Tongue (tissue), 2 donors: ENCODE data around the gene GLMP. TPM values are rescaled to one million over a fixed set of nuclear protein-coding genes. Genes with fewer than 3 reads are reported as not detected.
A peak's percentile ranks its signal among the peaks of the same experiment; 100 is the strongest.

ENCODE experiments used
- DNase-seq: peaks from one replicate; pipeline ENCODE4 v3.0.0-alpha.2; 2015
- total RNA-seq: library from RNA; depleted of rRNA; stranded (reverse); fragments of >200 nt; gene quantifications from one replicate; pipeline ENCODE4 v1.2.3, GENCODE V29; 2014

Gene GLMP
- total RNA-seq, 1 donor from 2014 or later, result 13.1 TPM

GRCh38 chr1:156285437-156285836 lies 10.0 kb downstream of the GLMP start:
- no peak for DNase-seq

DNA sequence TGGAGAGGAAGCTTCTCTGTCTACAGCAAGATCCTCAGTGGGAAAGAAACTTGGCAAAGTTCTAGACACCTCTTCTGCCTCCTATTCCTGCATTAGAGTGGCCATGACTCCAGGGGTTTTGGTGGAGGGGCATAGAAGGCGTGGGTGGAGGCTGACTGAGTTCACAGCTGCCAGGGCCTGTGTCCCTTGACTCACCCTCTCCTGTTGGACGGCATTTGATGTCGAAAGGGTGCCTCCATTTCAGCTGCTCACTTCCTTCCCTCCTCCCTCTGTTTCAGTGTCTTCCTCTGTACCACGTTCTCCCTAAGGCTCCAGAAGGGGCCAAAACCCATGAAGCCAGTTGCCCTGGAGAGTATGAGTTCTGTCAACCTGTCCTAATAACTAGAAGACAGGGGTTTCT lies 10.7 kb downstream of the GLMP start:
- no peak for DNase-seq

- DNase-seq, result peak; percentile 34
Observed at GRCh38 chr1:156284112-156284511, 11.4 kb downstream of the GLMP start, which contains the start of gene TMEM79. TMEM79 (plus strand) TSS chr1:156284325; CDS start chr1:156285227, 902 bp downstream.

DNA sequence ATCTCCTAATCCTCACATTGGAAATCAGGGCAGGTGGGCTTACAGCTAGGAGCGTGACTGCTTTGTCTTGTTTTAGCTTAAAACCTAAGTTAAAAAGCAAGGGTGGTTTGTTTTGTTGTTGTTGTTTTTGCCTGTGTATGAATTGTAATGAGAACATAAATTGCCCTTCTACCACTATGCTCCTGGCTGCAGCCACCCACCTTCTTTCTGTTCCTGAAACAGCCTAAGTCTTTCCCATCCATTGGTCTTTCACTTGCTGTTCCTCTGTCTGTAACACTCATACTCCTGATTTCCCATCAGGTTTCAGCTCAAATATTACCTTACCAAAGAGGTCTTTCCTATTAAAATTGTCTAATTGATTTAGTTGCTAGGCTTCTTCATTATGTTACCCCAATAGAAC lies 12.0 kb downstream of the GLMP start:
- DNase-seq, result no peak

GRCh38 chr1:156282479-156283222 lies 12.8 kb downstream of the GLMP start, which contains the start of gene SMG5:
SMG5 (minus strand) TSS chr1:156282825; CDS start chr1:156282680, 145 bp downstream.
- DNase-seq, result peak; percentile 100

DNA sequence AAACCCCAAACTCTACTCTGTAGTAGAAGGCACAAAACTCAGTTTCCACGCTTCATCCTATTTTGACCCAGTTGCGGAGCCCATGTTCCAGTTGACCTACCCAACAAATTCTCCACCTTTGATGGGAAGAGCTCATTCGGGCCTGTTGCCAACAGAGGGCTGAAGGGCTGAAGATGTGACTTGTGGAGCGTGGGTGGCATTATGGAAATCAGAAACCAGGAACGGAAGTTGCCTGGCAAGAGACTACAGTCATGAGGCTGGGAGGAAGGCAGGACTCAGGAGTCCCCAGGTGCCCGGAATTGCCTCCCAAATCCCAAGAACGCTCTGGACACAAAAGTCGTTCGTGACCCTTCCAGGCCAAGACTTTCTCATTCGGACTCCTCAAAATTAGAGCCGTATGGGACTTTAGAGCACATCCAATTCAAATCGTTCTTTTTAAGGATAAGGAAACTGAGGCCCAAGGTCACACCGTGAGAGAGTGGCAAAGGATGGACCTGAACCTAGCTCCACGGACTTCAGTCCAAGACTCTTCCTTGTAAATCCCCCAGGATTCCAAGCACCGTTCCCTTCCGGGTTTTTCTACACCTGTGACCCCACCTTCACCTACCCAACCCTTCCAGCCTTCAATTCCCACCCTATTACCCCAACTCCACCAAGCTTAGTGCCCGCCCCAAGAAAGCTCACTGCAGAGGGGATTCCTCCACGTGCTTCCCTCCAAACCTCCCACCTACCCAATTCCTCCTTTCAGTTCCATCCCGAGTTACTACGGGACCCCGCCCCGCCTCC lies 13.6 kb downstream of the GLMP start:
- peak; percentile 22 for DNase-seq

- DNase-seq, result peak; percentile 56
Observed at GRCh38 chr1:156281281-156281680, 14.2 kb downstream of the GLMP start.

DNA sequence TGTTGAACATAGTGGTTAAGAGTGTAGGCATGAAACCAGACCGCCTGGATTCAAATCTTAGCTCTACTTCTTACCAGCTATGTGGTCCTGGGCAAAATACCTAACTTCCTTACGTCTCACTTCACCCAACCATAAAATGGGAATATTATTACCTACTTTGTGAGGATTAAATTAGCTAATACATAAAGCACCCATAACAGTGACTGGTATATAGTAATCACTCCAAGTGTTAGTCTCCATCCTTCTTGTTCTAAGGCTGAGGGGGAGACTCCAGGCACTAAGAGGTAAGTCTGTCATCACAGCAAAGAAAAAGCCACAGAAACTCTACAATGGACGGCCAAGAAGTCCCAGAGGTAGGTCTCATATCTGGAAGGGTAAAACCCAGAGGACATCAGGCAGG lies 15.6 kb downstream of the GLMP start:
- DNase-seq, result no peak

DNA sequence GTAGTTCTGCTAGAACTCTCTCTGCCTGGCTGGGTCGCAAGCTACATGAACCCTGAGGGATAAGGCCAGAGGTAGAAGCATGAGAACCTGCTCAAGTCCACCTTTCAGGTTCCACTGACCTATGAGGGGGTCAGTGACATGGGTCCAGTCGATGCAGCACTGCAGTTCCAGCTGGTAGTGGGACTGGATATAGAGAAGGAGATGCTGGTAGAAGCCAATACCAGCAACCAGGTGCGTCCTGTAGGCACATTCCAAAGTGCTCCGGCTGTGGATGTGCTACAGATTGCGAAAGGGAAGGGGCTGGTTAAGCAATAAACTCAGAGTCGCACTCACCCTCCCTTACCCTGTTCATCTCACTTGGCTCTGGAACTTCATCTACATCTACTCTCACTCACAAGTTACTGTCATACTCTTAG lies 18.5 kb downstream of the GLMP start:
- DNase-seq, result no peak

DNA sequence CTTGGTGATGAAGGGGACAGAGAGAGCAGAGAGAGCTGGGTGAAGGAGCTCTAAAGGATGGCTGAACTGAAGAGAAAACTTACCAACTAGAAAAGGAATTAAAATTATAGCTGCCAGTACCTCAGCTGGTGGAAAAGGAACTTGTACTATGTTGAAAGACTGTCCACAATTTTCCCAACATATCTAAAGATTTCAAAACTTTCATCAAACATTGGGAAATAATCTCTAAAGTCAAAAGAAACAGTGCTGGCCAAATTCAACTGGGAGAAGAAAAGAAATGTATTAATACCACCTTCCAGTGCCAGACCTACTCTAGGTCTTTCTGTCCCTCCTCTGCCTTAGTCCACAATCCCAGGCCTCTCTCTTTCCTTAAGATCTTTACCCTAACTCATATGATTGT lies 18.9 kb downstream of the GLMP start:
- DNase-seq, result no peak

GRCh38 chr1:156270314-156270713 lies 25.2 kb downstream of the GLMP start:
- no peak for DNase-seq

DNA sequence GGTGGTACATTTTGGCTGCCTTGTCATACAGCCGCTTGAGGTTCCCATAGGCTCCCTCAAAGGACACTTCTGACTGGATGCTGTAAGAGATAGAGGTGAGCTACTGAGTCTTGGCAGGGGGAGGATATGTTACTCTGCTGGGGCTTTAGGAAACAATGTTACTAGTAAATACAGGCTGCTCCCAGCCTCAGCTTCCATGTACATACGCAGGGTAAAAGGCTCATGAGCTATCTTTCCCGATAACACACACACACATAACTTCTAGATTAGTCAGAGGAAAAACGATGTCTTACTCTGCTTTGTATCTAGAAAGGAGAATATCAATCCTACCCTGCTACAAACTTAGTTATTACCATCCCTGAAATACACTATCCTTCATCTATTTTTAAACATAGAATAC lies 27.1 kb downstream of the GLMP start:
- DNase-seq, result no peak

DNA sequence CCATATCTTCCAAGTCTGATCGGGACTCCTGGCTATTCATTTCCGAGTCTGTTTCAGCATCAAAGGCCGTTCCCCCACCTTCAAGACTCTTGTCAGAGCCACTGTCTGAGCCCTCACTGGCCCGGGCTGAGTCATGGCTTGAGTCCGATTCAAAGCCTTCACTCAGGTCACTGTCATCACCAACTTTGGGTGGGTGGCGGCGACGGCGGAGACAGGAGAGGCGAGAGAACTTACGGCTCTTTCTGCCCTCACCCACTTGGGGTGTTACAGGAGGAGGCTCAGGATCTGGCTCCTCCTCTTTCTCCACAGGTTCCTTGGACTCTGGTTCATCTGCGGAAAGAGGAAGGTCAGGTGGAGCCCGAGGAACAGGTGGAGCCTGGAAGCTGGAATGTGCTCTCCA lies 29.4 kb downstream of the GLMP start:
- DNase-seq, result no peak

DNA sequence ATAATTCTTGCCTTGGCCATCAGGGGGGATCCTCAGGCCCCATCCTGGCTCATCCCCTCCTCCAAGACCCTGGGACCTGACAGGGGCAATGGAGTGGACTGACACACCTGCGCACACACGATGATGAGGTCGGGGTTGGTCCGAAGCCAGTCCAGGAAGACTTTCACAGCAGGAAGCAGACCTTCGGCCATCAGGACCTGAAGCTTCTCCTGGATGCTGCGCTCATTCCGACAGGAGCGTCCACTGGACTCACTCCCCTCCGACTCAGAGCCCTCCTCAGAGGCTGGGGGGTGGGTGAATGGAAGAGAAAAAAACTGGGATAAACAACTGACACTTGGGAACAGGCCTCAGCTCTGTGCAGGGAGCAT lies 32.2 kb downstream of the GLMP start:
- no peak for DNase-seq

GRCh38 chr1:156262461-156263287 lies 32.8 kb downstream of the GLMP start:
- DNase-seq, result no peak

DNA sequence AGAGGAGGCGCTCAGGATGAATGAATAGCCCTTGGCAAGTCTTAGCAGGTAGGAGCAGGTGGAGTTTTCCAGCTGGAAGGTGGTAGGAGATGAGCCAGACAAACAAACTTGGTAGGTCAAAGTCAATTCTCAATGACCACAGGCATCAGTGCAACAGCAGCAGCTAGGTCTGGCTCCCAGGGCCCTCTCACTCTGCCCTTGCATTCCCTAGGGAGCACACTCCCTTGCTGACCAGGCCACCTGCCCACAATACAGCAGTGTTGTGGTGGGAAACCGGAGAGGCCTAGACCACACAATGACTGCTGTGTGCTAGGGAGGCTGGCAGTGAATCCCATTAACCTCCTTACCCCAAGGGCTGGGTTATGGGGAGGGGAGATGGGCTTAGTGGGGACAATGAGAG lies 34.6 kb downstream of the GLMP start:
- DNase-seq, result no peak

- DNase-seq, result peak; percentile 65
Observed at GRCh38 chr1:156259805-156260204, 35.7 kb downstream of the GLMP start.

DNA sequence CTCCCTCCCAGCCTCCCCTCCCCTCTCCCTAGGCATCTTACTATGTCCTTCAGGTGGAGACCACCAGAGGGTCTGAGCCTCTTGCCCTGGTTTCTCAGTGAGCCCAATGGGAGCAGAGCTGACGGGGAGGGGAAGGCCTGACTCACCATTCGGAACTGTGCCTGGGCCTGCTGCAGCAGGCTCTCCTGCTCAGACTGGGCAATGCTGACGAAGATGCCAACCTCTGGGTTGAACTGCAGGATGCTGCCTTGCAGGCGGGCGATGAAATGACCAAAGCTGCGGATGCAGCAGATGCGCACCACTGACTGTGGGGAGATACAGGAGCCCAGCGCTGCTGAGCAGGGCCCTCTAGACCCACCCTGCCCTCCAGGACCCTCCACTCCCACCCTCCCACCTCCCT lies 36.6 kb downstream of the GLMP start:
- DNase-seq, result no peak

DNA sequence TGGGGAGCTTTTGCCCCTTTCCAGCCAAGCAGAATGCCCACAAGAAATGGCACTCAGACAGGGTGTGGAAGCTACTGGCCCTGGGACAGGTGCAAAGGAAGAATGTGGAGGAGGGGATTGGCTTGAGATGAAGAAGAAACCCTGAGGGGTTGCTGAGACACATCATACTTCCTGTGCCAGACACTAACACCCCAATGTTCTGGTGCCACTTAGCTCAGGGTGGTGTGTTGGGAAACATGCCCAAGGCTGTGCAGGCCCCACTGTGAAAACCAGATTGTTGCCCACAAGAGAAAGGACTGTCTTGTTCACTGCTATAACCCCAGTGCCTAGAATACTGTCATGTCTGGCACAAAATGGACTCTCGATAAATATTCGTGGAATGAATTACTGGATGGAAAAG lies 37.8 kb downstream of the GLMP start:
- DNase-seq, result no peak

- DNase-seq, result no peak
Observed at GRCh38 chr1:156253634-156254033, 41.8 kb downstream of the GLMP start.

GRCh38 chr1:156251527-156251926 lies 44.0 kb downstream of the GLMP start:
- no peak for DNase-seq

- no peak for DNase-seq
Observed at GRCh38 chr1:156249593-156249992, 45.9 kb downstream of the GLMP start.

DNA sequence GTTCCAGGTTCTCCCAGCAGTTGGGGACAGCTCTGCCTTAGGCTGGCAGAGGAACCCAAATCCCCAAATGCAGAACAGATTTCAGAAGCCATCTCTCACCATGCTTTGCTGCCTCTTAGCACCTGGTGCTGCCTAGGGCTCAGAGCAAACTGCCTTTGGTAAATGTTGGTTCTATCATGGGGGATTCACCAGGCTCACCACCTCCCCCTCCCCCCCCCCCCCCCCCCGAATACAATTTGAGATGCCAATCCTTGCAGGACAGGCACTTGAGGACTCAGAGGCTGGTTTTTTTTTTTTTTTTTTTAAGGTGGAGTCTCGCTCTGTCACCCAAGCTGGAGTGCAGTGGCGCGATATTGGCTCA lies 47.2 kb downstream of the GLMP start:
- no peak for DNase-seq
